GM19043 (cell line): Measurements from ENCODE around the gene NOTCH1.

Experiments
- ATAC-seq: cut with Tn5 transposase; IDR thresholded peaks from one replicate; pipeline ENCODE4 v1.9.1; 2021; ENCODE audit warnings: low read depth; ENCODE audit not compliant: unreplicated experiment

Gene NOTCH1

GRCh38 chr9:136522314-136523237, 23.3 kb downstream of the NOTCH1 start:
- ATAC-seq, result no peak

- ATAC-seq, result no peak
Measured at GRCh38 chr9:136521537-136521936, 24.3 kb downstream of the NOTCH1 start.

GRCh38 chr9:136520053-136520540, 25.8 kb downstream of the NOTCH1 start:
- no peak for ATAC-seq

- ATAC-seq, result no peak
Measured at GRCh38 chr9:136519263-136520052, 26.4 kb downstream of the NOTCH1 start.

- no peak for ATAC-seq
Measured at GRCh38 chr9:136518623-136519022, 27.2 kb downstream of the NOTCH1 start.

GRCh38 chr9:136517950-136518349, 27.9 kb downstream of the NOTCH1 start:
- ATAC-seq, result no peak

GRCh38 chr9:136517012-136517743, 28.7 kb downstream of the NOTCH1 start:
- ATAC-seq, result no peak

GRCh38 chr9:136516191-136516654, 29.6 kb downstream of the NOTCH1 start:
- no peak for ATAC-seq

GRCh38 chr9:136515276-136515675, 30.6 kb downstream of the NOTCH1 start:
- ATAC-seq, result no peak

GRCh38 chr9:136514022-136514714, 31.7 kb downstream of the NOTCH1 start:
- no peak for ATAC-seq

GRCh38 chr9:136513191-136513590, 32.7 kb downstream of the NOTCH1 start:
- ATAC-seq, result no peak

GRCh38 chr9:136512651-136513071, 33.2 kb downstream of the NOTCH1 start:
- no peak for ATAC-seq

GRCh38 chr9:136511670-136512592, 33.9 kb downstream of the NOTCH1 start:
- ATAC-seq, result no peak

- no peak for ATAC-seq
Measured at GRCh38 chr9:136511144-136511669, 34.6 kb downstream of the NOTCH1 start.

- ATAC-seq, result no peak
Measured at GRCh38 chr9:136510561-136510960, 35.3 kb downstream of the NOTCH1 start.

GRCh38 chr9:136509549-136509948, 36.3 kb downstream of the NOTCH1 start:
- no peak for ATAC-seq

GRCh38 chr9:136508729-136509500, 36.9 kb downstream of the NOTCH1 start:
- no peak for ATAC-seq

- no peak for ATAC-seq
Measured at GRCh38 chr9:136507992-136508375, 37.9 kb downstream of the NOTCH1 start.
